ENCODE measurements around the gene LEAP2. TPM values are rescaled to one million over a fixed set of nuclear protein-coding genes. Genes with fewer than 3 reads are reported as not detected.

The LEAP2 gene
- total RNA-seq, 2 experiments from 2014 or later, result 0.30 to 0.31 TPM

DNA sequence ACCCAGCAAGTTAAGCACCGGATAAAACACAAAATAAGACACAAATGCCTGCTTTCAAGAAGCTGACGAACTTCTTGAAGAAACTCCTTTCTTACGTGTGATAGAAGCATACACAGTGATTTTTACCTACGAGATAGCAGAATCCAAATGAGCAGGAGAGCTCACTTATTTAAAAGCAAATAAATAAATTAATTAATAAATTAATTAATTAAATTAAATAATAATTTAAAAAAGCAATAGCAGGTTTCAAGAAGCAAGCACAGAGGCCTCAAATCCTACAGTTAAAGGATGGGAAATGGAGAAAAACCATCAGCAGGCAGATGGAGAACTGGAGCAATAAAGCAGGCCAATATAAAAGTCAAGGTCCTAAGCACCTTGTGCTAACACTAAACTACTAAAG is 17.3 kb downstream of the LEAP2 start:
- peaks cover 88% of the 10 kb centered on the region for H3K36me3 Mint-ChIP-seq (ENCODE audit: low read depth)
- ATAC-seq (ENCODE audit: poor library complexity) (no peak), DNase-seq (no peak)
- intact Hi-C loops (cut with DNase I, micrococcal nuclease), result no loop called here
- CTCF ChIA-PET, result interaction anchor here (0.7 kb wide), 1 partner anchor 136 kb away, joined by 5 read pairs; no protein-coding TSS in a partner anchor
- Histone ChIP-seq H3K4me1 (ENCODE audit: insufficient read depth, low read length) (no peaks in the 10 kb centered on the region), H3K36me3 (ENCODE audit: insufficient read depth, low read length) (peaks cover 93% of the 10 kb centered on the region), H3K4me3 (ENCODE audit: low read length) (no peak overlapping the region), H3K9me3 (ENCODE audit: control insufficient read depth in 1 of 2, insufficient read depth in 1 of 2, low read length in 2 of 2) (no peaks in the 10 kb centered on the region), H3K27ac (ENCODE audit: low read depth in 1 of 2, low read length in 2 of 2) (no peak overlapping the region), H3K27me3 (ENCODE audit: control insufficient read depth in 1 of 2, insufficient read depth in 2 of 2, low read length in 2 of 2) (no peaks in the 10 kb centered on the region)
- no peak overlapping the region for H3K27ac Mint-ChIP-seq
- no peaks in the 10 kb centered on the region for H3K9me3 Mint-ChIP-seq
- H3K27me3 Mint-ChIP-seq, result no peaks in the 10 kb centered on the region
- POLR2A ChIA-PET, result no interaction called here
- TF ChIP-seq, protein P1, sequence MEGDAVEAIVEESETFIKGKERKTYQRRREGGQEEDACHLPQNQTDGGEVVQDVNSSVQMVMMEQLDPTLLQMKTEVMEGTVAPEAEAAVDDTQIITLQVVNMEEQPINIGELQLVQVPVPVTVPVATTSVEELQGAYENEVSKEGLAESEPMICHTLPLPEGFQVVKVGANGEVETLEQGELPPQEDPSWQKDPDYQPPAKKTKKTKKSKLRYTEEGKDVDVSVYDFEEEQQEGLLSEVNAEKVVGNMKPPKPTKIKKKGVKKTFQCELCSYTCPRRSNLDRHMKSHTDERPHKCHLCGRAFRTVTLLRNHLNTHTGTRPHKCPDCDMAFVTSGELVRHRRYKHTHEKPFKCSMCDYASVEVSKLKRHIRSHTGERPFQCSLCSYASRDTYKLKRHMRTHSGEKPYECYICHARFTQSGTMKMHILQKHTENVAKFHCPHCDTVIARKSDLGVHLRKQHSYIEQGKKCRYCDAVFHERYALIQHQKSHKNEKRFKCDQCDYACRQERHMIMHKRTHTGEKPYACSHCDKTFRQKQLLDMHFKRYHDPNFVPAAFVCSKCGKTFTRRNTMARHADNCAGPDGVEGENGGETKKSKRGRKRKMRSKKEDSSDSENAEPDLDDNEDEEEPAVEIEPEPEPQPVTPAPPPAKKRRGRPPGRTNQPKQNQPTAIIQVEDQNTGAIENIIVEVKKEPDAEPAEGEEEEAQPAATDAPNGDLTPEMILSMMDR (IDR thresholded peaks at IDR 0.05), result no peak
- H3K4me3 Mint-ChIP-seq, result no peak overlapping the region
- H3K4me1 Mint-ChIP-seq (ENCODE audit: low read depth), result no peaks in the 10 kb centered on the region

DNA sequence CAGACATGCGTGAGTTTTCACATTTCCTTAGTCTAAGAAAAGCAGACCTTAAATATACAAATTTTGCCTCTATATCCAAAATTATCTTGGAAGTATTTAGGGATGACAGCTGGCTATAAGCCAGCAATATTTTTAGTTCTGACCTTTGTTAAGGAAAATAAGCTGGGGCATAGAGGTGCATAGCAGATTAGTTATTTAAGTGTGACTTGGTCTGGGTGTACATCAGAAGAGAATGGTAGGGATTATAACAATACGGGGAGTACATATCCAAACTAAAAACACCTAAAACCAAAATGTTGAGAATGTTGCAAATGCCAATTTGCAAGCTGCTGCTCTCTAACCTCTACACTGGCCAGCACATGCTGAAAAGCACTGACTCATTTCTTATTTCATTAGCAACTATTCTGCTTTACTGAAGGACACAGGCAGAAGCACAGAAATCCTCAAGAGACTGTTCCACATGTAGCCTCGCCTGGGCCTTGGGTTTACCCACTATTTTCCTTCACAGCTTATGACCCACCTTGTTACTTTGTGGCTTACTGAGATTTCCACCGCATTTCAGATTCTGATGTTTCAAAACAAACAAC is 22.3 kb downstream of the LEAP2 start:
- H3K27ac ChIP-seq (ENCODE audit: low read depth in 1 of 2, low read length in 2 of 2), result no peak overlapping the region
- Mint-ChIP-seq H3K27ac (no peak overlapping the region), H3K4me1 (ENCODE audit: low read depth) (no peaks in the 10 kb centered on the region), H3K4me3 (no peak overlapping the region), H3K9me3 (no peaks in the 10 kb centered on the region), H3K27me3 (no peaks in the 10 kb centered on the region), H3K36me3 (ENCODE audit: low read depth) (peaks cover 85% of the 10 kb centered on the region)
- intact Hi-C loops (cut with DNase I, micrococcal nuclease), result no loop called here
- H3K36me3 ChIP-seq (ENCODE audit: insufficient read depth, low read length), result peaks cover 79% of the 10 kb centered on the region
- CTCF ChIA-PET, result interaction anchor here (1.3 to 1.7 kb wide), 2 partner anchors 12 to 21 kb away, joined by 3 to 6 read pairs; no protein-coding TSS in a partner anchor
- no peak for ATAC-seq (ENCODE audit: poor library complexity)
- no peaks in the 10 kb centered on the region for H3K27me3 ChIP-seq (ENCODE audit: control insufficient read depth in 1 of 2, insufficient read depth in 2 of 2, low read length in 2 of 2)
- H3K4me3 ChIP-seq (ENCODE audit: low read length), result no peak overlapping the region
- TF ChIP-seq, protein P1 (IDR thresholded peaks at IDR 0.05), result no peak
- H3K4me1 ChIP-seq (ENCODE audit: insufficient read depth, low read length), result no peaks in the 10 kb centered on the region
- no peak for DNase-seq
- POLR2A ChIA-PET, result no interaction called here
- H3K9me3 ChIP-seq (ENCODE audit: control insufficient read depth in 1 of 2, insufficient read depth in 1 of 2, low read length in 2 of 2), result no peaks in the 10 kb centered on the region

DNA sequence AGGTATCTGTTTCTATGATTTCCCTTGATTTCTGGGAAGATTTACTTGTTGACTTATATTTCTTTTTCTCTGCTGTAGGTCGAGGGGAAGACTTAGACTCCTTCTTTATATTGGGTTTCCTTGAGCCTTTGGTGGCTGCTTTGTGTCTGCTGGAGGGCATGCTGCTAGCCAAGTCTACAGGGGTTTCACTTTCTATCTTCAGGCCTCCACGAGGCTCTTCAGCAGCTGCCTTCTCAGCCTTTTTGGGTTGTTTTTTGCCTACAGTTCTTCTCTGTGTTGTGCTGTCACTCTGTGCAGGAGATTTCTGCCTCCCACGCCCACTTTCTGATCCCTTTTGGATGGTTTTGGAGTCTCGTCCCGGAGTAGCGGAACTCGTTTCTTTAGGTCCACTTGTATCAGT is 23.2 kb downstream of the LEAP2 start:
- H3K36me3 ChIP-seq (ENCODE audit: insufficient read depth, low read length), result peaks cover 75% of the 10 kb centered on the region

More for the DNA sequence above, 23.2 kb downstream of the LEAP2 start:
- H3K9me3 ChIP-seq (ENCODE audit: control insufficient read depth in 1 of 2, insufficient read depth in 1 of 2, low read length in 2 of 2), result no peaks in the 10 kb centered on the region
- Mint-ChIP-seq H3K9me3 (no peaks in the 10 kb centered on the region), H3K36me3 (ENCODE audit: low read depth) (peaks cover 88% of the 10 kb centered on the region), H3K27ac (peak overlapping the region; percentile 49), H3K4me1 (ENCODE audit: low read depth) (no peaks in the 10 kb centered on the region), H3K27me3 (no peaks in the 10 kb centered on the region), H3K4me3 (peak overlapping the region; percentile 16)
- intact Hi-C loops (cut with DNase I, micrococcal nuclease), result no loop called here
- CTCF ChIA-PET, result interaction anchor here (1.7 kb wide), 1 partner anchor 13 kb away, joined by 6 read pairs; no protein-coding TSS in a partner anchor
- TF ChIP-seq, protein P1 (IDR thresholded peaks at IDR 0.05), result no peak
- H3K4me1 ChIP-seq (ENCODE audit: insufficient read depth, low read length), result no peaks in the 10 kb centered on the region
- no peak overlapping the region for H3K4me3 ChIP-seq (ENCODE audit: low read length)
- ATAC-seq (ENCODE audit: poor library complexity) (no peak), DNase-seq (no peak)
- H3K27me3 ChIP-seq (ENCODE audit: control insufficient read depth in 1 of 2, insufficient read depth in 2 of 2, low read length in 2 of 2), result no peaks in the 10 kb centered on the region
- H3K27ac ChIP-seq (ENCODE audit: low read depth in 1 of 2, low read length in 2 of 2), result no peak overlapping the region
- POLR2A ChIA-PET, result no interaction called here
